CD4-positive, alpha-beta T cell treated with Interleukin-15 for 4 hours (primary cell): Measurements from ENCODE around the gene NEMF.
"Not testable (repeated sequence)": the region's sequence is repeated elsewhere in the genome, so short reads cannot be mapped to it uniquely, and the experiment has no call there.

Experiments used
- DNase-seq: peaks from one replicate; pipeline ENCODE4 v3.0.0-alpha.2; 2020; ENCODE audit warnings: low spot score

NEMF gene

GRCh38 chr14:49876563-49877127 lies 24.1 kb upstream of the NEMF start:
- no peak for DNase-seq

GRCh38 chr14:49875640-49876198 lies 23.1 kb upstream of the NEMF start:
- no peak for DNase-seq

- not testable (repeated sequence) for DNase-seq
These were observed 21.0 kb upstream of the NEMF start for GRCh38 chr14:49873548-49873947.

DNA sequence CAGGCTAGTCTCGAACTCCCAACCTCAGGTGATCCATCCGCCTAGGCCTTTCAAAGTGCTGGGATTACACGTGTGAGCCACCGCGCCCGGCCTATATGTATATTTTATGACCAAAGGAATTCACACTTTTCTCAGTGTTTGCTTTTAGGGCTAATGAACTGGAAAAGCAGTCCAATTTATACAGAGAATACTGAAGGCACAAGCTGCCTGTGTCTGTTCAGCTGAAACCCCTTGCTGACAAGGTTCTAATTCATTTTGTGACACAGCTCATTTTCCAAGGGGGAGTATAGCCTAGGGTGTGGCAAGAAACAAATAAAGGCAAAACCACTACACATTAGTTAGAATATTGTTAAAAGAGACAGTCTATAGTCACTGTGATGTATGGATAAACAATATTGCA lies 18.3 kb upstream of the NEMF start:
- DNase-seq, result no peak

DNA sequence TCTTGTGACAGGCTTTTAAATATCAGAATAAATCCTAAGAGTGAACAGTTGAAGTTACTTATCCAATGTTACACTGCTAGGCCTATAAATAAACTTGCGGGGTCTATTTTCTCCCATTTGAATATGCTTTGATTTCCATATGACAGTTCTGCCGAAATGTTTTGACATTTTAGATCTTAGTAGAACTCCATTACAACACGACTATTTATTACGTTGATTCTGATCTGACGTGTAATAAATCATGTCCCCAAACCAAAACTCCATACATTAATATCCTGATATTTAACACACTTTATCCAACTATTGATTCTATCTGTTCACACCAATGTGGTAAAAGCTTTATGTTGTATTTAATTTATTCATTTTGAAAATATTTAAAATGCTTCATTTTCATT lies 16.1 kb upstream of the NEMF start:
- DNase-seq, result no peak

- peak; percentile 98 for DNase-seq
These were observed 15.5 kb upstream of the NEMF start for GRCh38 chr14:49867831-49868719.

DNA sequence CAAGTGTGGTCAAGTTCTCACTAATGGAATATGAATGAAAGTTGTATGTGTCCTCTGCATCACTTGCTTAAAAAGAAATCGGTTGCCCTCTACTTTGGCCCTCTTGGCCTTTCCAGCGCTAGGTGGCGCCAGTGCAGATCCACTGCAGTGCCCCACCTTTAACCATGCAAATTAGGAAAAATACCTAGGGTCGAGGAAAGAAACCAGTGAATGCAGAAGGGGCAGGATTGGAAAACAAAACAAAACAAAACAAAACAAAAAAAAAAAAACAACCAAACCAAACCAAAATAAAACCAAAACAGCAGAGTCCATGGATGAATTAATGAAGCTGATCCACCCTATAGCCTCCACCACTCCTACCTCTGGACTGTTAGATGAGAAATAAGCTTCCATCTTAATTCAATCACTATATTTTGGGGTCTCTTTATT lies 12.9 kb upstream of the NEMF start:
- DNase-seq, result peak; percentile 84

DNA sequence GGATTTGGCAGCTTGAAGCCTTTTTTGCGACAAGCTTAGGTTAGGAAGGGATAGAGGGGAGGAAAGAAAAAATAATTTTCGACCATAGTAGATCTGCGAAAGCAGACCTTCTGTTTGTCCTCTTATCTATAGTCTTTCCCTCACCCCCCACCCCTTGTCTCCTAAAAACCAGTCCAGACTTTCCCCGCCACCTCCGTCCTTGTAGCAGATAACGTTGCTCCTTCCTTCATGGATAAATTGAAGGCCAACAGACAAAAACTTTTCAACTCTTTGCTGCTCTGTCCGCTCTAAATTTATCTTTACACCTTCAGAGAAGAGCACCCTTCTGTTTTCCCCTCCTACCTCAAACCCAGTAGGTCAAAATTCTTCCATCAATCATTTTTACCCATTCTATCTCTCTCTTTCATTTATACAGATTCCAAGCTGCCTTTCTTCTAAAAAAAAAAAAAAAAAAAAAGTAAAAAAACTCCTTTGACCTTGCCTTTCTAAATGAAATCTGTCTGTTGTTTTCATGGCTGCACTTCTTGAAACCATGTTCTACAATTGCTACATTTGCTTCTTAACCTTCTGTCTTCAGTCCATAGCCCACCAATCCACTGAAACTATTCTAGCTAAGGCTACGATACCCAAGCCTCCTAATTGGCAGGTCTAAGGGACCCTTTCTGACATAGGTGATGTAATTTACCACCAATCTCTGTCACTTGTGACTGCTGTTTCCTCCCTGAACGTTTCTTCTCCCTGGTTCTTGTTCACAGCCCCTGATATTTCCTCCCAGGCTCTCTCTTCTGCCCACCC lies 11.1 kb upstream of the NEMF start:
- no peak for DNase-seq

DNA sequence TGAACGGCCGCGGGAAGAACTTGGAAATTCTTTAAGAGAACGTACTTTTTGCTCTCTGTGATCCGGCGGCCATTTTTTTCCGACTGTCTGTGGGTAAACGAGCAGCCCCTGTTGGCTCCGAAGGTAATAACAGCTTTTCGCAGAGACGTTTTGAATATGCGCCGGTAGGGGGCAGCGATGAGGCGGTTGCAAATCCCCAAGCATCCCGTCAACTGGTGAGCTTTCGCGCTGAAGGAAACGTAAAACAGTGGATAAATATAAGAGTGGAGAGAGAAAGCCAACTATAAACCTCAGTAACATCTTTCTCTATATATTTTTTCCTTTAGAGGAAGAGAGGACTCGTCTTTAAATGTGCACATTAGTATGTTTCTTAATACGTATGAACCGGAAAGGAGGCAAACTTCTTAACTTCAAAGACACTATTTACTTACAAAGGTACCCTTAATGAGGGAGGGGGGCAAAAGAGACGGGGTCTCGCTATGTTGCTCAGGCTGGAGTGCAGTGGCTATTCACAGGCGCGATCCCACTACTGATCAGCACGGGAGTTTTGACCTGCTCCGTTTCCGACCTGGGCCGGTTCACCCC lies 9.6 kb upstream of the NEMF start:
- DNase-seq, result peak; percentile 86

GRCh38 chr14:49861699-49862088 lies 9.1 kb upstream of the NEMF start:
- DNase-seq, result peak; percentile 73

- no peak for DNase-seq
These were observed 8.6 kb upstream of the NEMF start for GRCh38 chr14:49860988-49861698.

DNA sequence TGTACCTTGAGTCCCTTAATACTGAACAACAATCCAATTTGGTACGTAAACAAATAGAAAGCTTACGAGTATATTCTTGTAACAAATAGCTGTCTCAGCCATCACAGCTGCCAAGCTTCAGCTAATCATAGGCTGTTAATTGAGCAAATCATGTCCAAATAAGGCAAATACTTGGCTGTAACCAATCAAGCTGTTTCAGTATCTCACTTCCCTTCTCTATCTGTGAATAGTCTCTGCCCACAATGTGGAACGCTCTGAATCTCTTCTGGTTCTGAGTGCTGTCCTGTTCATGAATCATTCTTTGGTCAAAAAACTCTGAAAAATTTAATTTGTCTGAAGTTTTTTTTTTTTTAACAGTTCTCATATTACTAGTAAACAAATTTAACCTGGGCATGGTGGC lies 5.8 kb upstream of the NEMF start:
- DNase-seq, result no peak

GRCh38 chr14:49857427-49858003 lies 4.9 kb upstream of the NEMF start:
- no peak for DNase-seq

- DNase-seq, result peak; percentile 82
These were observed 1.2 kb upstream of the NEMF start for GRCh38 chr14:49853572-49854375.

DNA sequence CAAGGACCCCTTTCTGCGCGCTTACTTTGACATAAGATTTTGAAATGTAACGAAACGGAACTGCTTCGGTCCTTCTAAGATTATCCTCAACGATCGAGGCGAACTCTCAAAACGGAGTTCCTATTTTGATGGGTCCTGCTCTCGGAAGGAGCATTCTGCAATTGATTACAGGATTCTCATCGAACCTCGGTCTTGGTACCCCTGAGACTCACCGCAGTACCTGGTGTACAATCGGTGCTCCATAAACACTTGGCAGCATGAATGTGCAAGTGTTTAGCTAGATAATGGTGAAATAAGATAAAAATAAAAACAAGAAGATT lies 530 bp upstream of the NEMF start:
- DNase-seq, result no peak

- DNase-seq, result no peak
These were observed 775 bp downstream of the NEMF start for GRCh38 chr14:49851813-49852212.

GRCh38 chr14:49849213-49849847 lies 3.3 kb downstream of the NEMF start:
- DNase-seq, result no peak

DNA sequence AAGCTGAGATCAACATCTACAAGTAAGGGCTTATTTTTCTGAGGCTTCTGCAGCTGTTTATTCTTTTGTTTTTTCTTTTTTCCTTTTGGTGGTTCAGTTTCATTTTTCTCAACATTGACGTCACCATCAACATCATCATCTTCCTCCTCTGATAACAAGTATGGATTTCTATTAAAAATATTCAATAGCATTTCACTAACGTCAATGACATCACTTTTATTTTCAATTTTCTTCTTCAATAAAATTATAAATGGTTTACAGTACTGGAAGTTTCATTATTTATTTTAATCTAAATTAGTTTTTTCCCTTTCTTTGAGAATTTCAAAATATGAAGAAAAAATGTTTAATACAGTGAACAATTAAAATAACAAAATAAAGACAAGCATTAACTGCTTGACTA lies 23.9 kb downstream of the NEMF start:
- no peak for DNase-seq

GRCh38 chr14:49820176-49820575 lies 32.4 kb downstream of the NEMF start:
- no peak for DNase-seq

GRCh38 chr14:49816844-49817243 lies 35.7 kb downstream of the NEMF start:
- DNase-seq, result no peak
